GM19455 (cell line): ENCODE results near the gene PTDSS2.

Experiments used
- ATAC-seq: cut with Tn5 transposase; IDR thresholded peaks from one replicate; pipeline ENCODE4 v1.9.1; 2021; ENCODE audit not compliant: unreplicated experiment

The PTDSS2 gene

GRCh38 chr11:529728-530411, 79.8 kb downstream of the PTDSS2 start:
- no peak for ATAC-seq

DNA sequence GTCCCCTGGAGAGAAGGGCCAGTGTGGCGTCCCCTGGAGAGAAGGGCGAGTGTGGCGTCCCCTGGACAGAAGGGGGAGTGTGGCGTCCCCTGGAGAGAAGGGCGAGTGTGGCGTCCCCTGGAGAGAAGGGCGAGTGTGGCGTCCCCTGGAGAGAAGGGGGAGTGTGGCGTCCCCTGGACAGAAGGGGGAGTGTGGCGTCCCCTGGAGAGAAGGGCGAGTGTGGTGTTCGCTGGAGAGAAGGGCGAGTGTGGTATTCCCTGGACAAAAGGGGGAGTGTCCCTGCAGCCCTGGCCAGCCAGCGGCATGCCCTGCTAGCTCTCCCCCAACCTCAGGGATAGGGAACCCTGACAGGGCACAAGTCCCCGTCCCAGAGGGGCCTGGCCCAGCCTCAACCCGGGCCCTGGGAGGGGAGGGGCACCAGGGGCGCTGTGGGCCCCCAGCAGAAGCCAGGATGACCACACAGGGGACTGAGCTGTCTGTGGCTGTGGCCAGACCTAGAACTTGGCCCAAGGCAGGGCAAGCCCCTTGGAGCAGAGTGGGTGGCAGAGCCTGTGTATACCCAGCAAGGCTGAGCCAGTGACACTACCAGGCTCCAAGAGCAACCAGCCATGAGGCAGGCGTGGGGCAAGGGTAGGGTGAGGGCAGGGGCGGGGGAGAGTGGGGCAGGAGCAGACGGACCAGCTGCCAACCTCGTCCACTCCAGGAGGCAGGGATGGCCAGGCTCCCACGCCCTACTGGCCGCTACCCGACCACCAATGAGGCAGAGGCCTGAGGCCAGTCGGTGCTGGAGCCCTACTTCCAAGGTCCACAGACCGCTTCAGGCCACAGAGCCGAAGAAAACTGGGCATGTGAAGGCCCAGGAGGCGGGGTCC, 81.1 kb downstream of the PTDSS2 start:
- ATAC-seq = no peak

DNA sequence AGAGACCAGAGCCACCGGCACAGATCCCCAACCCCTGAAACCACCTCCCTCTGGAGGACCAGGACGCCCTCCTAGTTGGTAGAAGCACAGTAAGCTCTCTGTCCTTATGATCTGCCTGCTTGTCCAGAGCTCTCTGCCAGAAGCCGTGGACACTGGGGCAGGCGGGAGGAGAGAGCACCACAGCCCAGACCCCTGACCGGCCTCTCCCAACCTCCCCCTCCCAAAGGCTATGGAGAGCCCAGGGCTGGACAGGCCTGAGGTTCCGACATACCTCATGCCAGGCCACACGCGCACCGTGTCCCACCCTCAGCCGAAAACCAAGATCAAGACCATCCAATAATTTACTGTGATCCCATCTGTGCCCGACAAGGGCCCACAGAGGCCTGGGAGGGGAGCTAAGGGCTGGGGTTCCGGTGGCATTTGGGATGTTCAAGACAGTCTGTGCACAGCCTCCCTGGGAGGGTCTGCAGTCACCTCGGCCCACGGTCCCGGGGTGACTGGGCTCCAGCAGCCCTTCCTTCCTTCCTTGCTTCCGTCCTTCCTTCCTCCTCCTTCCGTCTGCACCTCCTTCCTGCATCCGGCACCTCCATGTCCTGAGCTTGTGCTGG, 81.9 kb downstream of the PTDSS2 start:
- ATAC-seq = no peak

- no peak for ATAC-seq
These were observed 82.5 kb downstream of the PTDSS2 start for GRCh38 chr11:532527-532985.

DNA sequence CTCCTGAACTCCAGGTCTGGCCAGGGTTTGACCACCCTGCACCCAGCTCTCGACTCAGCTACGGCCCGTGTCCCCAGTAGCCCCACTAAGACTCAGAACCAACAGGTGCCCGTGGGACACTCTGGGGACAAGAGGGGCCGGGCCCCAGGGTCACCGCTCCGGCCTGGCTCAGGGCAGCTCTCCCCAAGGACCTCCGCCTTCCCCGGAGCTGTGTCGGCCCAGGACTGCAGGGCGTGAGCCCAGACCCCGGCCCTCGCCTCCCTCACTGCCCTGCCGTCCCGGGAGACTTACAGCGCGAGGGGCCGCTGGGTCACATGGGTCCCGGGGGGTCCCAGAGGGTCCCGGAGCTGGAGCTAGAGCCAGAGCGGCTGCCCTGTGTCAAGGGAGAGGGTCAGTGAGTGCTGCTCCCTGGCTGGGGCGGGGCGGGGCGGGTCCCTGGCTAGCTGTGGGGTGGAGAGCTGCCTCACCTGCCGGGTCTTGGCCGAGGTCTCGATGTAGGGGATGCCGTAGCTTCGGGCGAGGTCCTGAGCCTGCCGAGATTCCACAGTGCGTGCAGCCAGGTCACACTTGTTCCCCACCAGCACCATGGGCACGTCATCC, 83.0 kb downstream of the PTDSS2 start:
- ATAC-seq = no peak

- no peak for ATAC-seq
These were observed 83.7 kb downstream of the PTDSS2 start for GRCh38 chr11:533586-534395.

GRCh38 chr11:534396-535209, 84.5 kb downstream of the PTDSS2 start:
- peak; percentile 1 for ATAC-seq

DNA sequence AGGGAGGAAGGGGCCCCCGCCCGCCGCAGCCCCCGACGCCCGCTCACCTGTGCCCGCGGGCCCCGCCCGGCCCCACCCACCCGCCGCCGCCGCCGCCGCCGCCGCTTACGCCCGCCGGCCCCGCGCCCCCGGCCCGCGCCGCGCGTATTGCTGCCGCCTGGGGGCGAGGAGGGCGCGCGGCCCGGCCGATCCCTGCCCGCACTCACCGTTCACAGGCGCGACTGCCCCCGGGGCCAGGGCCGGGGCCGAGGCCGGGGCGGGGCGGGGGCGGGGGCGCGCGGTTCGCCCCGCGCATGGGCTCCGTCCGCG, 85.1 kb downstream of the PTDSS2 start:
- peak; percentile 12 for ATAC-seq

- ATAC-seq = peak; percentile 62
These were observed 85.7 kb downstream of the PTDSS2 start, which contains the start of gene HRAS for GRCh38 chr11:535519-536454. TSS of gene HRAS (minus strand) at chr11:535576.

- ATAC-seq = peak; percentile 50
These were observed 87.0 kb downstream of the PTDSS2 start, which contains the start of gene LRRC56 for GRCh38 chr11:536841-537621. TSS of gene LRRC56 (plus strand) at chr11:537527. CDS start at chr11:540685, 3,158 bp downstream.

- ATAC-seq = no peak
These were observed 87.7 kb downstream of the PTDSS2 start for GRCh38 chr11:537622-538430.

GRCh38 chr11:538431-539051, 88.5 kb downstream of the PTDSS2 start:
- no peak for ATAC-seq

DNA sequence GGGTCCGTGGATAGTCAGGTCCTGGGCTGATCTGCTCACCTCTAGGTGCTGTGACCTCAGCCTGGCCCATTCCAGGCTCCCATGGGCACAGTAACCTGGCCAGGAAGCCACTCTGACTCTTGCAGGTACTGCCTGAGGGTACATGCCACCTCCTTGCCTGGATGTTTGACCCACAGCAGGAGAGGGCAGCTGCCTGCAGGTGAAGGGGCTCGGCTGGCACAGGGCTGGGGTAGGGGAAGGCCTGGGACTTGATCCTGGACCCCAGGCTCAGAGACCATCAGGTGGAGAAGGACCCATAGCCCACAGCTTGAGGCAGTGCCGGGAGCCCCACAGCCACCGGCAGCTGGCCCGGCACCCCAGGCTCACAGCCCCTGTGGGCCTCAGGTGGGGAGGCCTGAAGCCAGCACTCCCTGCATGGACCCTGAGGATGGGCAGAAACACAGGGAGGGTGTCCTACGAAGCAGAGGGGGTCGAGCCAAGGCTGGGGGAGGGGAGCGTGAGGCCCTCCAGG, 89.9 kb downstream of the PTDSS2 start:
- ATAC-seq = no peak
